ENCODE data around the gene CADPS2. TPM values are rescaled to one million over a fixed set of nuclear protein-coding genes. Genes with fewer than 3 reads are reported as not detected.

The CADPS2 gene
- total and polyA plus RNA-seq, 2 of the 4 experiments (the other 2 are of a cell fraction), result 0.10 to 0.54 TPM

DNA sequence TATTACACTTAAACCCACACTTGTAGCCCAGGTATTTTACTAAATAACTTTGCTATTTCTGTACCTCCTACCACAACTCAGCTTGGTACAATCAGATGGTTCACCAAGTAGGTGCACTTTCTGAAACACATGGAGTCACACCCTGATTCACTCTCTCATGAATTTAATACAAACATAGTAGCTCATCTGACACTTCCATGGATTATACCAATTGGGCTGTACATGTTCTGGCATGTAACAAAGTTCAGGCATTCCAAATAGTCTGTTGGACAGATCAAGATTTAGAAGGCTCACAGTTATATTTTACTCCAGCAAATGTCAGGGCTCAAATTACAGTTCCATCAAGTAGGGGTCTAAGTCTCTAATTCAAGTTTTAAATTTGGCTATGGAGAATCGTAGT is 121.4 kb downstream of the CADPS2 start:
- Histone ChIP-seq H3K36me3 (ENCODE audit: control insufficient read depth, insufficient read depth, low read length) (no peaks in the 10 kb centered on the region), H2BK15ac (ENCODE audit: low read depth, low read length) (no peak overlapping the region), H4K5ac (ENCODE audit: low read depth, low read length) (no peak overlapping the region), H3K23ac (ENCODE audit: low read depth, low read length) (no peak overlapping the region), H2BK20ac (ENCODE audit: low read depth, low read length) (no peak overlapping the region), H2BK5ac (ENCODE audit: low read depth, low read length, poor library complexity, severe bottlenecking) (no peak overlapping the region), H2BK120ac (ENCODE audit: low read depth, low read length) (no peak overlapping the region), H3K4me2 (ENCODE audit: low read depth, low read length) (no peak overlapping the region), H3K79me1 (ENCODE audit: low read depth in 1 of 2, low read length in 2 of 2) (no peaks in the 10 kb centered on the region), H3K27me3 (ENCODE audit: control insufficient read depth, insufficient read depth, low read length) (no peaks in the 10 kb centered on the region), H3K9me1 (ENCODE audit: insufficient read depth, low read length) (no peaks in the 10 kb centered on the region), H3K9me3 (ENCODE audit: control insufficient read depth, insufficient read depth, low read length) (no peaks in the 10 kb centered on the region), H2AK5ac (ENCODE audit: low read depth, low read length) (no peak overlapping the region), H3K4me1 (ENCODE audit: control insufficient read depth, insufficient read depth, low read length) (no peaks in the 10 kb centered on the region), H3K9ac (ENCODE audit: low read depth, low read length) (no peak overlapping the region), H3K18ac (ENCODE audit: low read depth, low read length) (no peak overlapping the region), H4K91ac (ENCODE audit: insufficient read depth, low read depth, low read length) (no peak overlapping the region), H3K4me3 (ENCODE audit: insufficient read depth, low read depth, low read length) (no peak overlapping the region), H3K14ac (replicated peaks; ENCODE audit: low read depth, low read length) (no peak overlapping the region), H3K56ac (ENCODE audit: extremely low read depth, insufficient read depth, low read length) (no peak overlapping the region), H2AK9ac (replicated peaks; ENCODE audit: low read depth, low read length, poor library complexity) (no peak overlapping the region), H4K8ac (ENCODE audit: low read depth in 2 of 2, low read length in 2 of 2) (no peak overlapping the region), H2AFZ (replicated peaks; ENCODE audit: low read length, poor library complexity) (no peak overlapping the region), H3K4ac (ENCODE audit: low read depth, low read length) (no peak overlapping the region), H4K20me1 (ENCODE audit: insufficient read depth, low read length) (no peaks in the 10 kb centered on the region), H3K27ac (ENCODE audit: insufficient read depth, low read length) (no peak overlapping the region)
- ChIA-PET POLR2A (ENCODE audit: unreplicated experiment) (no interaction called here), CTCF (no interaction called here)
- no peak for ATAC-seq (ENCODE audit: low read depth)
- TF ChIP-seq, protein P1, sequence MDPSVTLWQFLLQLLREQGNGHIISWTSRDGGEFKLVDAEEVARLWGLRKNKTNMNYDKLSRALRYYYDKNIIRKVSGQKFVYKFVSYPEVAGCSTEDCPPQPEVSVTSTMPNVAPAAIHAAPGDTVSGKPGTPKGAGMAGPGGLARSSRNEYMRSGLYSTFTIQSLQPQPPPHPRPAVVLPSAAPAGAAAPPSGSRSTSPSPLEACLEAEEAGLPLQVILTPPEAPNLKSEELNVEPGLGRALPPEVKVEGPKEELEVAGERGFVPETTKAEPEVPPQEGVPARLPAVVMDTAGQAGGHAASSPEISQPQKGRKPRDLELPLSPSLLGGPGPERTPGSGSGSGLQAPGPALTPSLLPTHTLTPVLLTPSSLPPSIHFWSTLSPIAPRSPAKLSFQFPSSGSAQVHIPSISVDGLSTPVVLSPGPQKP (IDR thresholded peaks at IDR 0.05; ENCODE audit: borderline replicate concordance, low read depth, low read length), result no peak
- TF ChIP-seq POLR2A (IDR thresholded peaks at IDR 0.05; ENCODE audit: low read depth, low read length), result no peak
- no peak for TF ChIP-seq MXI1 (IDR thresholded peaks at IDR 0.05; ENCODE audit: borderline replicate concordance, low read depth, low read length)
- TF ChIP-seq MAZ (IDR thresholded peaks at IDR 0.05; ENCODE audit: borderline replicate concordance, low read depth, low read length), result no peak
- TF ChIP-seq MAFK (IDR thresholded peaks at IDR 0.05; ENCODE audit: low read depth, low read length), result no peak
- TF ChIP-seq FOS (IDR thresholded peaks at IDR 0.05; ENCODE audit: low read depth, low read length), result no peak
- no peak for TF ChIP-seq NFE2L2 (IDR thresholded peaks at IDR 0.05; ENCODE audit: low read depth, low read length)
- no peak for TF ChIP-seq RAD21 (IDR thresholded peaks at IDR 0.05; ENCODE audit: low read length)
- TF ChIP-seq SMC3 (IDR thresholded peaks at IDR 0.05; ENCODE audit: low read depth, low read length), result no peak
- TF ChIP-seq BHLHE40 (IDR thresholded peaks at IDR 0.05; ENCODE audit: low read depth, low read length), result no peak
- no peak for TF ChIP-seq CTCF (conservative IDR thresholded peaks at IDR 0.05; ENCODE audit: low read depth, low read length)
- TF ChIP-seq CHD1 (IDR thresholded peaks at IDR 0.05; ENCODE audit: low read depth, low read length), result no peak
- TF ChIP-seq CEBPB (IDR thresholded peaks at IDR 0.05; ENCODE audit: low read depth, low read length), result no peak
- TF ChIP-seq RCOR1 (IDR thresholded peaks at IDR 0.05; ENCODE audit: insufficient replicate concordance, low read length), result no peak
- no peak for TF ChIP-seq RFX5 (IDR thresholded peaks at IDR 0.05; ENCODE audit: low read depth, low read length)
- TF ChIP-seq USF2 (IDR thresholded peaks at IDR 0.05; ENCODE audit: low read depth, low read length), result no peak
- dilution Hi-C loops (cut with HindIII; ENCODE audit: low sequenced_read_pairs, unreplicated experiment), result no loop called here
- intact Hi-C loops (cut with micrococcal nuclease), result no loop called here
- DNase-seq, result no peak
- in situ Hi-C loops (cut with MboI; ENCODE audit: low sequenced_read_pairs), result no loop called here
- no TSS peak for BruUV-seq (replicated peaks)
- WGBS, 2 experiments (ENCODE audit: extremely low coverage in 2 of 2, insufficient read length in 1 of 2), result no CpG with 5 or more reads among the region's 1 CpG
